Measurements from ENCODE around the gene DHX8.
"Not testable (repeated sequence)": the region's sequence is repeated elsewhere in the genome, so short reads cannot be mapped to it uniquely, and the experiment has no call there.

The DHX8 gene

GRCh38 chr17:43456661-43457361 lies 27.0 kb upstream of the DHX8 start:
- Histone ChIP-seq H3K9me3 (ENCODE audit: insufficient read depth, low read depth, low read length) (no peaks in the 10 kb centered on the region), H3K4me2 (ENCODE audit: low read depth, low read length, poor library complexity, severe bottlenecking) (no peak overlapping the region), H3K36me3 (ENCODE audit: insufficient read depth, low read length) (no peaks in the 10 kb centered on the region), H3K79me2 (ENCODE audit: insufficient read depth, low read length) (no peaks in the 10 kb centered on the region), H3F3A (ENCODE audit: low read depth) (no peaks in the 10 kb centered on the region), H3K9me2 (replicated peaks; ENCODE audit: low read depth, low read length) (no peaks in the 10 kb centered on the region), H4K20me1 (ENCODE audit: insufficient read depth, low read length, poor library complexity, severe bottlenecking) (no peaks in the 10 kb centered on the region), H3K4me1 (ENCODE audit: insufficient read depth, low read length, poor library complexity, severe bottlenecking) (no peaks in the 10 kb centered on the region), H2AFZ (ENCODE audit: low read length) (0 out of 2 replicates have a peak overlapping the region, but pooled peaks have one; percentile 9), H3K9ac (ENCODE audit: low read depth, low read length, poor library complexity, severe bottlenecking) (no peak overlapping the region), H3K27me3 (ENCODE audit: insufficient read depth, low read length, poor library complexity, severe bottlenecking) (no peaks in the 10 kb centered on the region), H3K4me3 (ENCODE audit: low read length, poor library complexity, severe bottlenecking) (no peak overlapping the region)
- TF ChIP-seq EZH2phosphoT487 (IDR thresholded peaks at IDR 0.05; ENCODE audit: borderline replicate concordance): no peak
- TF ChIP-seq, protein P1, sequence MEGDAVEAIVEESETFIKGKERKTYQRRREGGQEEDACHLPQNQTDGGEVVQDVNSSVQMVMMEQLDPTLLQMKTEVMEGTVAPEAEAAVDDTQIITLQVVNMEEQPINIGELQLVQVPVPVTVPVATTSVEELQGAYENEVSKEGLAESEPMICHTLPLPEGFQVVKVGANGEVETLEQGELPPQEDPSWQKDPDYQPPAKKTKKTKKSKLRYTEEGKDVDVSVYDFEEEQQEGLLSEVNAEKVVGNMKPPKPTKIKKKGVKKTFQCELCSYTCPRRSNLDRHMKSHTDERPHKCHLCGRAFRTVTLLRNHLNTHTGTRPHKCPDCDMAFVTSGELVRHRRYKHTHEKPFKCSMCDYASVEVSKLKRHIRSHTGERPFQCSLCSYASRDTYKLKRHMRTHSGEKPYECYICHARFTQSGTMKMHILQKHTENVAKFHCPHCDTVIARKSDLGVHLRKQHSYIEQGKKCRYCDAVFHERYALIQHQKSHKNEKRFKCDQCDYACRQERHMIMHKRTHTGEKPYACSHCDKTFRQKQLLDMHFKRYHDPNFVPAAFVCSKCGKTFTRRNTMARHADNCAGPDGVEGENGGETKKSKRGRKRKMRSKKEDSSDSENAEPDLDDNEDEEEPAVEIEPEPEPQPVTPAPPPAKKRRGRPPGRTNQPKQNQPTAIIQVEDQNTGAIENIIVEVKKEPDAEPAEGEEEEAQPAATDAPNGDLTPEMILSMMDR (conservative IDR thresholded peaks at IDR 0.05; ENCODE audit: low read length): no peak

- Histone ChIP-seq H3K9me2 (replicated peaks; ENCODE audit: low read depth, low read length) (no peaks in the 10 kb centered on the region), H3K4me1 (ENCODE audit: insufficient read depth, low read length, poor library complexity, severe bottlenecking) (no peaks in the 10 kb centered on the region), H3K27me3 (ENCODE audit: insufficient read depth, low read length, poor library complexity, severe bottlenecking) (no peaks in the 10 kb centered on the region), H3K4me2 (ENCODE audit: low read depth, low read length, poor library complexity, severe bottlenecking) (no peak overlapping the region), H2AFZ (ENCODE audit: low read length) (no peak overlapping the region), H3F3A (ENCODE audit: low read depth) (no peaks in the 10 kb centered on the region), H3K36me3 (ENCODE audit: insufficient read depth, low read length) (no peaks in the 10 kb centered on the region), H3K9me3 (ENCODE audit: insufficient read depth, low read depth, low read length) (no peaks in the 10 kb centered on the region), H3K4me3 (ENCODE audit: low read length, poor library complexity, severe bottlenecking) (no peak overlapping the region), H3K9ac (ENCODE audit: low read depth, low read length, poor library complexity, severe bottlenecking) (no peak overlapping the region), H4K20me1 (ENCODE audit: insufficient read depth, low read length, poor library complexity, severe bottlenecking) (no peaks in the 10 kb centered on the region), H3K79me2 (ENCODE audit: insufficient read depth, low read length) (no peaks in the 10 kb centered on the region)
- no peak for TF ChIP-seq EZH2phosphoT487 (IDR thresholded peaks at IDR 0.05; ENCODE audit: borderline replicate concordance)
- TF ChIP-seq, protein P1 (conservative IDR thresholded peaks at IDR 0.05; ENCODE audit: low read length): no peak
Observed at GRCh38 chr17:43457362-43457692, 26.4 kb upstream of the DHX8 start.

GRCh38 chr17:43459878-43460277 lies 23.9 kb upstream of the DHX8 start:
- not testable (repeated sequence) for H3K9me2 ChIP-seq (replicated peaks; ENCODE audit: low read depth, low read length); H3K9me3 ChIP-seq (ENCODE audit: insufficient read depth, low read depth, low read length); H3K4me1 ChIP-seq (ENCODE audit: insufficient read depth, low read length, poor library complexity, severe bottlenecking); H3K79me2 ChIP-seq (ENCODE audit: insufficient read depth, low read length); H3K4me3 ChIP-seq (ENCODE audit: low read length, poor library complexity, severe bottlenecking); H4K20me1 ChIP-seq (ENCODE audit: insufficient read depth, low read length, poor library complexity, severe bottlenecking); H2AFZ ChIP-seq (ENCODE audit: low read length); H3K36me3 ChIP-seq (ENCODE audit: insufficient read depth, low read length); H3K4me2 ChIP-seq (ENCODE audit: low read depth, low read length, poor library complexity, severe bottlenecking); H3K27me3 ChIP-seq (ENCODE audit: insufficient read depth, low read length, poor library complexity, severe bottlenecking); H3F3A ChIP-seq (ENCODE audit: low read depth); H3K9ac ChIP-seq (ENCODE audit: low read depth, low read length, poor library complexity, severe bottlenecking)

DNA sequence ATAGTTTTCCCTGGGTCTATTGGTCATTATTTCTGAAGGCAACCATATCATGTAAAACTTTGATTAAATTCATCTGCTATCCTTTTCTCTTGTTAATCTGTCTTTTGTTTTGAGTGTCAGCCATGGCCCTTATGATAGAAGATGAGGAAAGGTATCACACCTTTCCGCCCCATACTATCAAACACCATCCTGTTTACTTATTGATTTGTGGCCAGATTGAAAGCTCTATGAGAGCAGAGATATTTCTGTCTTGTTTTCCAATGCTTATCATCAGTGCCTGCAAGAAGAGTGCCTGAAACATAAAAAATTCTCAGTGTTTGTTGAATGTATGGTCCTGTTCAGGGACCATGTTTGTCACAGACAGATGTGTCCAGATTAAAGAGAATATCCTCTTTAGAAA lies 22.6 kb upstream of the DHX8 start:
- H3K4me1 ChIP-seq (ENCODE audit: insufficient read depth, low read length, poor library complexity, severe bottlenecking): no peaks in the 10 kb centered on the region
- no peaks in the 10 kb centered on the region for H3K36me3 ChIP-seq (ENCODE audit: insufficient read depth, low read length)
- H3K9me3 ChIP-seq (ENCODE audit: insufficient read depth, low read depth, low read length): no peaks in the 10 kb centered on the region
- H2AFZ ChIP-seq (ENCODE audit: low read length): no peak overlapping the region
- no peak overlapping the region for H3K9ac ChIP-seq (ENCODE audit: low read depth, low read length, poor library complexity, severe bottlenecking)
- H3K9me2 ChIP-seq (replicated peaks; ENCODE audit: low read depth, low read length): no peaks in the 10 kb centered on the region
- no peak overlapping the region for H3K4me3 ChIP-seq (ENCODE audit: low read length, poor library complexity, severe bottlenecking)
- TF ChIP-seq, protein P1 (conservative IDR thresholded peaks at IDR 0.05; ENCODE audit: low read length): no peak
- no peak for TF ChIP-seq EZH2phosphoT487 (IDR thresholded peaks at IDR 0.05; ENCODE audit: borderline replicate concordance)
- no peaks in the 10 kb centered on the region for H4K20me1 ChIP-seq (ENCODE audit: insufficient read depth, low read length, poor library complexity, severe bottlenecking)
- H3F3A ChIP-seq (ENCODE audit: low read depth): no peaks in the 10 kb centered on the region
- no peak overlapping the region for H3K4me2 ChIP-seq (ENCODE audit: low read depth, low read length, poor library complexity, severe bottlenecking)
- no peaks in the 10 kb centered on the region for H3K79me2 ChIP-seq (ENCODE audit: insufficient read depth, low read length)
- no peaks in the 10 kb centered on the region for H3K27me3 ChIP-seq (ENCODE audit: insufficient read depth, low read length, poor library complexity, severe bottlenecking)

DNA sequence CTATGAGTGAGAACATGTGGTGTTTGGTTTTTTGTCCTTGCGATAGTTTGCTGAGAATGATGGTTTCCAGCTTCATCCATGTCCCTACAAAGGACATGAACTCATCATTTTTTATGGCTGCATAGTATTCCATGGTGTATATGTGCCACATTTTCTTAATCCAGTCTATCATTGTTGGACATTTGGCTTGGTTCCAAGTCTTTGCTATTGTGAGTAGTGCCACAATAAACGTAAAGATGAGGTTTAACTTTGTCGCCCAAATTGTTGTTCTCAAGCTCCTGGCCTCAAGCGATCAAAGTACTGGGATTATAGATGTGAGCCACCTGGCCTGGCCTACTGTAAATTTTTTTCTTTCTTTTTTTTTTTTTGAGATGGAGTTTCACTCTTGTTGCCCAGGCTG lies 21.2 kb upstream of the DHX8 start:
- not testable (repeated sequence) for H3K79me2 ChIP-seq (ENCODE audit: insufficient read depth, low read length); H3K27me3 ChIP-seq (ENCODE audit: insufficient read depth, low read length, poor library complexity, severe bottlenecking); H3K9me3 ChIP-seq (ENCODE audit: insufficient read depth, low read depth, low read length); H3K4me2 ChIP-seq (ENCODE audit: low read depth, low read length, poor library complexity, severe bottlenecking); H4K20me1 ChIP-seq (ENCODE audit: insufficient read depth, low read length, poor library complexity, severe bottlenecking); H3K9ac ChIP-seq (ENCODE audit: low read depth, low read length, poor library complexity, severe bottlenecking); H3K4me1 ChIP-seq (ENCODE audit: insufficient read depth, low read length, poor library complexity, severe bottlenecking); H3K36me3 ChIP-seq (ENCODE audit: insufficient read depth, low read length); H2AFZ ChIP-seq (ENCODE audit: low read length); H3F3A ChIP-seq (ENCODE audit: low read depth); H3K4me3 ChIP-seq (ENCODE audit: low read length, poor library complexity, severe bottlenecking); H3K9me2 ChIP-seq (replicated peaks; ENCODE audit: low read depth, low read length)

Measured in Loucy (cell line).